ENCODE measurements around the gene PJA2. TPM values are rescaled to one million over a fixed set of nuclear protein-coding genes. Genes with fewer than 3 reads are reported as not detected.

PJA2 gene
- total and polyA plus RNA-seq, 9 donors, result 58.8 to 122 (median 109) TPM

- intact Hi-C loops (cut with DNase I), result no loop called here
- Histone ChIP-seq H3K36me3 (no peaks in the 10 kb centered on the region), H3K9me3 (no peaks in the 10 kb centered on the region), H3K27me3 (no peaks in the 10 kb centered on the region), H3K4me3 (no peak overlapping the region), H3K27ac (no peak overlapping the region), H3K4me1 (ENCODE audit: insufficient read depth) (no peaks in the 10 kb centered on the region)
- peak in 2 of 5 donors; percentile 19 to 44 for DNase-seq
- no peak for TF ChIP-seq CTCF (IDR thresholded peaks at IDR 0.05)
- no peak for TF ChIP-seq POLR2A (IDR thresholded peaks at IDR 0.05)
- TF ChIP-seq EP300 (IDR thresholded peaks at IDR 0.05), result no peak
- WGBS, 3 donors, result 87 to 93% (median 92%) methylated on average over 2 of the region's 2 CpGs
Measured at GRCh38 chr5:109354761-109355160, 55.0 kb downstream of the PJA2 start.

- Histone ChIP-seq H3K4me3 (no peak overlapping the region), H3K4me1 (ENCODE audit: insufficient read depth) (peaks cover under 1% of the 10 kb centered on the region), H3K36me3 (no peaks in the 10 kb centered on the region), H3K9me3 (no peaks in the 10 kb centered on the region), H3K27ac (no peak overlapping the region), H3K27me3 (no peaks in the 10 kb centered on the region)
- DNase-seq, result no peak
- intact Hi-C loops (cut with DNase I), result no loop called here
- WGBS, 3 donors, result 89 to 95% (median 92%) methylated on average over 2 of the region's 2 CpGs
- TF ChIP-seq CTCF (IDR thresholded peaks at IDR 0.05), result no peak
- no peak for TF ChIP-seq POLR2A (IDR thresholded peaks at IDR 0.05)
- TF ChIP-seq EP300 (IDR thresholded peaks at IDR 0.05), result no peak
Measured at GRCh38 chr5:109351988-109352864, 57.5 kb downstream of the PJA2 start.

- intact Hi-C loops (cut with DNase I), result no loop called here
- peaks cover 2% of the 10 kb centered on the region for H3K4me1 ChIP-seq (ENCODE audit: insufficient read depth)
- WGBS, 3 donors, result 65 to 67% (median 66%) methylated on average over 5 of the region's 5 CpGs
Measured at GRCh38 chr5:109350537-109351270, 59.1 kb downstream of the PJA2 start.

More at GRCh38 chr5:109350537-109351270, 59.1 kb downstream of the PJA2 start:
- Histone ChIP-seq H3K9me3 (no peaks in the 10 kb centered on the region), H3K27ac (no peak overlapping the region), H3K4me3 (no peak overlapping the region), H3K27me3 (no peaks in the 10 kb centered on the region), H3K36me3 (no peaks in the 10 kb centered on the region)
- DNase-seq, result no peak
- TF ChIP-seq EP300 (IDR thresholded peaks at IDR 0.05), result no peak
- no peak for TF ChIP-seq CTCF (IDR thresholded peaks at IDR 0.05)
- TF ChIP-seq POLR2A (IDR thresholded peaks at IDR 0.05), result no peak
